Right forelimb (tissue), 1 donor: ENCODE data around the gene CCDC154.
"Not testable (repeated sequence)": the region's sequence is repeated elsewhere in the genome, so short reads cannot be mapped to it uniquely, and the experiment has no call there.

Experiments
- DNase-seq: peaks from one replicate; pipeline ENCODE4 v3.0.0-alpha.2; 2018

Gene CCDC154

GRCh38 chr16:1474082-1474795 is 29.9 kb upstream of the CCDC154 start:
- DNase-seq: no peak

- DNase-seq: no peak
These were observed 28.6 kb upstream of the CCDC154 start for GRCh38 chr16:1472974-1473373.

GRCh38 chr16:1471569-1472194 is 27.3 kb upstream of the CCDC154 start:
- no peak for DNase-seq

GRCh38 chr16:1470481-1471251 is 26.3 kb upstream of the CCDC154 start:
- no peak for DNase-seq

GRCh38 chr16:1469693-1470201 is 25.4 kb upstream of the CCDC154 start:
- DNase-seq: no peak

GRCh38 chr16:1469141-1469540 is 24.8 kb upstream of the CCDC154 start:
- not testable (repeated sequence) for DNase-seq

- no peak for DNase-seq
These were observed 24.1 kb upstream of the CCDC154 start for GRCh38 chr16:1468426-1468810.

- no peak for DNase-seq
These were observed 22.7 kb upstream of the CCDC154 start for GRCh38 chr16:1466968-1467521.

GRCh38 chr16:1466054-1466453 is 21.7 kb upstream of the CCDC154 start:
- DNase-seq: no peak

GRCh38 chr16:1465567-1465915 is 21.2 kb upstream of the CCDC154 start:
- no peak for DNase-seq

- DNase-seq: no peak
These were observed 20.7 kb upstream of the CCDC154 start for GRCh38 chr16:1464894-1465566.

- DNase-seq: no peak
These were observed 20.0 kb upstream of the CCDC154 start for GRCh38 chr16:1464196-1464893.

- no peak for DNase-seq
These were observed 16.8 kb upstream of the CCDC154 start for GRCh38 chr16:1461146-1461545.

GRCh38 chr16:1460602-1461138 is 16.3 kb upstream of the CCDC154 start:
- no peak for DNase-seq

GRCh38 chr16:1459967-1460366 is 15.6 kb upstream of the CCDC154 start:
- no peak for DNase-seq

- no peak for DNase-seq
These were observed 14.6 kb upstream of the CCDC154 start for GRCh38 chr16:1458977-1459341.

- DNase-seq: no peak
These were observed 14.1 kb upstream of the CCDC154 start for GRCh38 chr16:1458336-1458976.

- no peak for DNase-seq
These were observed 13.3 kb upstream of the CCDC154 start for GRCh38 chr16:1457489-1458245.

- DNase-seq: no peak
These were observed 12.6 kb upstream of the CCDC154 start for GRCh38 chr16:1456951-1457350.
